K562 (cell line): ENCODE measurements around the gene GRIK3. TPM values are rescaled to one million over a fixed set of nuclear protein-coding genes. Genes with fewer than 3 reads are reported as not detected.

ENCODE experiments used
- COPS2 ChIP-seq: fragments of 450-650 bp; conservative IDR thresholded peaks from 2 replicates; pipeline ENCODE4 v1.6.1; 2016; ENCODE audit warnings: mild to moderate bottlenecking, moderate library complexity
- CREB1 ChIP-seq, 2 experiments: sonication (generic) in 1 of 2; formaldehyde crosslinking in 1 of 2; IDR thresholded peaks; 2 replicates each; pipeline versions ENCODE4 v1.6.1 to v1.8.0; 2012 to 2022; ENCODE audit warnings: inconsistent platforms in 1 of 2, mild to moderate bottlenecking in 1 of 2, missing genetic modification reagents in 1 of 2, moderate library complexity in 1 of 2
- CTCFL ChIP-seq: IDR thresholded peaks from 2 replicates; pipeline ENCODE4 v1.6.1; 2011; ENCODE audit warnings: borderline replicate concordance, low read depth, mild to moderate bottlenecking, moderate library complexity, low read length; ENCODE audit not compliant: insufficient read depth, poor library complexity, severe bottlenecking
- CXXC5 ChIP-seq: fragments of 250-450 bp; sonication (Bioruptor Pico); IDR thresholded peaks from 2 replicates; pipeline ENCODE4 v1.8.0; 2022; ENCODE audit warnings: inconsistent platforms, mild to moderate bottlenecking, moderate library complexity
- FOXM1 ChIP-seq, 2 experiments: fragments of 450-650 bp in 1 of 2; sonication (generic) in 1 of 2; formaldehyde crosslinking in 1 of 2; IDR thresholded peaks; 2 replicates each; pipeline versions ENCODE4 v1.6.1 to v1.9.0; 2017 to 2022; ENCODE audit warnings: low read depth in 2 of 2, mild to moderate bottlenecking in 2 of 2, missing genetic modification reagents in 1 of 2, moderate library complexity in 1 of 2
- FOXP1 ChIP-seq: sonication (generic); formaldehyde crosslinking; IDR thresholded peaks from 2 replicates; pipeline ENCODE4 v1.8.0; 2022; ENCODE audit warnings: mild to moderate bottlenecking, missing genetic modification reagents
- KAT7 ChIP-seq: sonication (generic); formaldehyde crosslinking; IDR thresholded peaks from 2 replicates; pipeline ENCODE4 v1.8.0; 2022; ENCODE audit warnings: missing genetic modification reagents, mild to moderate bottlenecking, borderline replicate concordance
- MAZ ChIP-seq, 2 experiments: fragments of 450-650 bp in 1 of 2; sonication (generic) in 1 of 2; formaldehyde crosslinking; IDR thresholded peaks in 1 of 2; conservative IDR thresholded peaks in 1 of 2; 2 replicates each; pipeline versions ENCODE4 v1.4.0 to v1.5.0; 2020; ENCODE audit warnings: mild to moderate bottlenecking in 1 of 2, missing genetic modification reagents in 1 of 2
- NR4A1 ChIP-seq, 2 experiments: fragments of 250-450 bp in 1 of 2; fragments of 450-650 bp in 1 of 2; sonication (Bioruptor Pico) in 1 of 2; IDR thresholded peaks; 2 replicates each; pipeline versions ENCODE4 v1.4.0 to v1.6.1; 2016 to 2020; ENCODE audit warnings: mild to moderate bottlenecking in 2 of 2, missing compliant biosample characterization in 1 of 2, missing genetic modification characterization in 1 of 2, moderate library complexity in 1 of 2
- TEAD1 ChIP-seq, 2 experiments: fragments of 450-650 bp in 1 of 2; sonication (generic) in 1 of 2; formaldehyde crosslinking; IDR thresholded peaks; 2 replicates each; pipeline versions ENCODE4 v1.4.0 to v1.8.0; 2020 to 2022; ENCODE audit warnings: mild to moderate bottlenecking in 2 of 2, missing genetic modification reagents in 1 of 2
- THRB ChIP-seq: fragments of 450-650 bp; formaldehyde crosslinking; conservative IDR thresholded peaks from 2 replicates; pipeline ENCODE4 v1.4.0; 2022; ENCODE audit warnings: mild to moderate bottlenecking, missing genetic modification characterization
- ZHX1 ChIP-seq: fragments of 150-350 bp; conservative IDR thresholded peaks from 2 replicates; pipeline ENCODE4 v1.6.1; 2014; ENCODE audit warnings: low read length
- ZNF224 ChIP-seq: sonication (generic); formaldehyde crosslinking; IDR thresholded peaks from 2 replicates; pipeline ENCODE4 v1.8.0; 2022; ENCODE audit warnings: mild to moderate bottlenecking, missing genetic modification reagents
- ZNF644 ChIP-seq: fragments of 200-800 bp; sonication (Bioruptor generic); IDR thresholded peaks from 2 replicates; pipeline ENCODE4 v1.6.1; 2016; ENCODE audit warnings: low read depth, missing genetic modification characterization, missing compliant biosample characterization
- ZSCAN29 ChIP-seq: fragments of 450-650 bp; IDR thresholded peaks from 2 replicates; pipeline ENCODE4 v1.6.1; 2017
- polyA plus RNA-seq, 8 experiments: library from polyadenylated mRNA; depleted of rRNA in 4 of 8; stranded (reverse) in 5 of 8; unstranded in 3 of 8; fragments of >200 nt; fragmentation: Nextera tagmentation in 2 of 8; fragmentation: Illumina TruSeq in 1 of 8; extraction: Ambion mirVana in 2 of 8; extraction: Trizol in 1 of 8; gene quantifications; 2 replicates each; pipeline versions ENCODE4 v1.2.1 to v1.2.3, GENCODE V29; 2011 to 2014; ENCODE audit warnings: inconsistent platforms in 1 of 8, missing spikeins in 1 of 8
- total RNA-seq, 7 experiments: library from RNA; depleted of rRNA in 6 of 7; stranded (reverse); fragments of >200 nt in 6 of 7; fragmentation: Illumina TruSeq in 2 of 7; extraction: Trizol in 2 of 7; gene quantifications; 2 replicates each; pipeline versions ENCODE4 v1.2.1 to v1.2.3, GENCODE V29; 2011 to 2021; ENCODE audit warnings: low replicate concordance in 1 of 7
- TF ChIP-seq, protein P1 (sequence below): fragments of 450-650 bp; IDR thresholded peaks from 2 replicates; pipeline ENCODE4 v1.6.1; 2017; ENCODE audit warnings: mild to moderate bottlenecking, moderate library complexity
- TF ChIP-seq, protein P2 (sequence below), 2 experiments: fragments of 450-650 bp in 1 of 2; sonication (generic) in 1 of 2; formaldehyde crosslinking; conservative IDR thresholded peaks; 2 replicates each; pipeline versions ENCODE4 v1.4.0 to v1.8.1; 2020 to 2022; ENCODE audit warnings: mild to moderate bottlenecking in 1 of 2, missing genetic modification reagents in 1 of 2

GRIK3 gene
- total and polyA plus RNA-seq, 9 of the 15 experiments (the other 6 are each of a cell fraction or from before 2014, with no cell fraction given) = not detected

DNA sequence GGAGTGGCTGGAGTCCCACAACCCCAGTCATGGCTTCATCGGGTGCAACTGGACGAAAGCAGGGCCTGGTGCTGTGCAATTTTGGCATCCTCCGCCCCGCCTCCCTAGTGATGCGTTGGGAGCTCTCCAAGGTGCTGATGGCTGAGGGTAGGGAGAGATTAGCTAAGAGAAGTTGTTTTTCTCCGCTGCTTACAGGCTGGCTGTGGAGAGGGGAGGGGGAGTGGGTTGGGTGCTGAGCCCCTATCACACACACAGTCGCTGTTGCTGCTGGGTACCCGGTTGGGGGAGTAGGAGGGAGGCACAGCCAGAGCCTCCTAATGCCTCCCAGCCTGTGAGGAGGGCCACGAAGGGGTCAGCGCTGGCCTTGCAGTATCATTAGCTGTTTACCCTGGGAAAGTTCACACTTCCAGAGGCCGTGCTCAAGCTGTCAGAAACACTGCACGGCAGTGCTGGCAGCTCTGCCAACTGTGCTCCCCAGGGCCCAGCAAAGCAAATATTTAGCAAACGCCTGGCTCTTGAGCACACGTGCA, 110.0 kb downstream of the GRIK3 start (continued):
- no peak for TF ChIP-seq KAT7
- no peak for TF ChIP-seq NR4A1 (CRISPR knock-in tag; IDR thresholded peaks at IDR 0.05)
- TF ChIP-seq NR4A1 (tag; IDR thresholded peaks at IDR 0.05) = peak; percentile 58; the same call in 1 of the 2 replicates
- TF ChIP-seq, protein P1, sequence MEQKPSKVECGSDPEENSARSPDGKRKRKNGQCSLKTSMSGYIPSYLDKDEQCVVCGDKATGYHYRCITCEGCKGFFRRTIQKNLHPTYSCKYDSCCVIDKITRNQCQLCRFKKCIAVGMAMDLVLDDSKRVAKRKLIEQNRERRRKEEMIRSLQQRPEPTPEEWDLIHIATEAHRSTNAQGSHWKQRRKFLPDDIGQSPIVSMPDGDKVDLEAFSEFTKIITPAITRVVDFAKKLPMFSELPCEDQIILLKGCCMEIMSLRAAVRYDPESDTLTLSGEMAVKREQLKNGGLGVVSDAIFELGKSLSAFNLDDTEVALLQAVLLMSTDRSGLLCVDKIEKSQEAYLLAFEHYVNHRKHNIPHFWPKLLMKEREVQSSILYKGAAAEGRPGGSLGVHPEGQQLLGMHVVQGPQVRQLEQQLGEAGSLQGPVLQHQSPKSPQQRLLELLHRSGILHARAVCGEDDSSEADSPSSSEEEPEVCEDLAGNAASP = no peak
- TF ChIP-seq COPS2 = no peak
- TF ChIP-seq, protein P2, sequence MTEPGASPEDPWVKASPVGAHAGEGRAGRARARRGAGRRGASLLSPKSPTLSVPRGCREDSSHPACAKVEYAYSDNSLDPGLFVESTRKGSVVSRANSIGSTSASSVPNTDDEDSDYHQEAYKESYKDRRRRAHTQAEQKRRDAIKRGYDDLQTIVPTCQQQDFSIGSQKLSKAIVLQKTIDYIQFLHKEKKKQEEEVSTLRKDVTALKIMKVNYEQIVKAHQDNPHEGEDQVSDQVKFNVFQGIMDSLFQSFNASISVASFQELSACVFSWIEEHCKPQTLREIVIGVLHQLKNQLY (CRISPR knock-in tag; conservative IDR thresholded peaks at IDR 0.05) = 0 out of 4 replicates have a peak, but pooled peaks of 1 of the 2 experiments have one; percentile 40
- no peak for TF ChIP-seq ZSCAN29
- 0 out of 2 replicates have a peak, but pooled peaks have one; percentile 74 for TF ChIP-seq ZNF224 (CRISPR knock-in tag)
- no peak for TF ChIP-seq FOXM1 (IDR thresholded peaks at IDR 0.05; ENCODE audit: low read depth)
- TF ChIP-seq FOXM1 (CRISPR knock-in tag; IDR thresholded peaks at IDR 0.05; ENCODE audit: low read depth) = no peak
- no peak for TF ChIP-seq TEAD1 (CRISPR knock-in tag; IDR thresholded peaks at IDR 0.05)
- TF ChIP-seq ZNF644 (tag) = peak; percentile 69; the same call in 1 of the 2 replicates
- TF ChIP-seq MAZ (CRISPR knock-in tag; conservative IDR thresholded peaks at IDR 0.05 in 1 of 2, IDR thresholded peaks at IDR 0.05 in 1 of 2) = peak in 1 of 2 experiments; percentile 77; a peak in 2 of 4 replicates
- peak; percentile 75 for TF ChIP-seq CREB1 (IDR thresholded peaks at IDR 0.05)
- TF ChIP-seq CREB1 (CRISPR knock-in tag; IDR thresholded peaks at IDR 0.05) = peak; percentile 89
- no peak for TF ChIP-seq ZHX1
- no peak for TF ChIP-seq CTCFL
- peak; percentile 72 for TF ChIP-seq CXXC5
- no peak for TF ChIP-seq THRB (CRISPR knock-in tag)
- TF ChIP-seq FOXP1 (CRISPR knock-in tag) = 0 out of 2 replicates have a peak, but pooled peaks have one; percentile 53
